A549 (cell line): Measurements from ENCODE around the gene CDH1. TPM values are rescaled to one million over a fixed set of nuclear protein-coding genes. Genes with fewer than 3 reads are reported as not detected.

Experiments used
- ATAC-seq, 2 experiments: fragments of 200-7000 bp in 1 of 2; fragments of >200 bp in 1 of 2; cut with Nextera tagmentation in 1 of 2; cut with Tn5 transposase in 1 of 2; 3 replicates each; pipeline versions ENCODE4 v1.8.0 to v1.9.1; 2018 to 2020; ENCODE audit warnings: mild to moderate bottlenecking in 1 of 2, moderate library complexity in 1 of 2
- CTCF ChIA-PET: fragments of 300-600 bp; sonication (Branson Sonifier 250); formaldehyde crosslinking; extraction: SDS; loops from one replicate; lab custom pipeline; 2021; ENCODE audit warnings: antibody characterized with exemption, inconsistent platforms; lab: Yijun Ruan, JAX
- POLR2A ChIA-PET: fragments of 350-600 bp; formaldehyde crosslinking; extraction: SDS; loops from one replicate; lab custom pipeline; 2021; ENCODE audit warnings: antibody characterized with exemption, inconsistent platforms; lab: Yijun Ruan, JAX
- DNase-seq, 2 experiments: peaks; one replicate each; pipeline versions ENCODE4 v3.0.0 to v3.0.0-alpha.2; 2011 to 2016; ENCODE audit warnings: low read depth in 1 of 2, low spot score in 1 of 2
- FAIRE-seq: peaks from 2 replicates; lab custom pipeline; 2011; peaks lifted over from hg19 to GRCh38; lab: Jason Lieb, UNC
- H3K27ac ChIP-seq, 2 experiments: fragments of >200 bp; sonication (Bioruptor Twin); formaldehyde crosslinking; 3 replicates each; pipeline ENCODE4 v1.5.1; 2016 to 2017
- H3K4me1 ChIP-seq: fragments of >200 bp; sonication (Bioruptor Twin); formaldehyde crosslinking; 3 replicates; pipeline ENCODE4 v1.6.1; 2016
- H3K4me2 ChIP-seq: fragments of >200 bp; sonication (Bioruptor Twin); formaldehyde crosslinking; 3 replicates; pipeline ENCODE4 v1.6.1; 2016
- H3K4me3 ChIP-seq: fragments of >200 bp; sonication (Bioruptor Twin); formaldehyde crosslinking; 3 replicates; pipeline ENCODE4 v1.5.1; 2016
- H3K9me3 ChIP-seq: fragments of >200 bp; sonication (Bioruptor Twin); formaldehyde crosslinking; 3 replicates; pipeline ENCODE4 v1.6.1; 2016
- BCL3 ChIP-seq: fragments of >200 bp; sonication (Bioruptor Twin); formaldehyde crosslinking; IDR thresholded peaks from 3 replicates; pipeline ENCODE4 v1.6.1; 2016
- CBX2 ChIP-seq: fragments of 200-600 bp; sonication (generic); IDR thresholded peaks from 2 replicates; pipeline ENCODE4 v1.6.1; 2016; ENCODE audit warnings: low read depth, mild to moderate bottlenecking, borderline replicate concordance
- CHD2 ChIP-seq: fragments of 150-350 bp; IDR thresholded peaks from 2 replicates; pipeline ENCODE4 v1.6.1; 2014; ENCODE audit warnings: low read length; ENCODE audit not compliant: partially characterized antibody
- CTCF ChIP-seq: fragments of >200 bp; sonication (Bioruptor Twin); formaldehyde crosslinking; IDR thresholded peaks from 3 replicates; pipeline ENCODE4 v1.5.1; 2016
- E2F6 ChIP-seq: IDR thresholded peaks from 2 replicates; pipeline ENCODE4 v1.6.1; 2012; ENCODE audit warnings: low read depth, borderline replicate concordance
- EHMT2 ChIP-seq: fragments of 200-600 bp; sonication (generic); IDR thresholded peaks from 2 replicates; pipeline ENCODE4 v1.6.1; 2016; ENCODE audit warnings: antibody characterized with exemption, low read depth, mild to moderate bottlenecking, moderate library complexity
- ELK1 ChIP-seq: fragments of 150-350 bp; IDR thresholded peaks from 2 replicates; pipeline ENCODE4 v1.6.1; 2014; ENCODE audit warnings: low read depth, mild to moderate bottlenecking, low read length
- EP300 ChIP-seq, 2 experiments: fragments of >200 bp; sonication (Bioruptor Twin); formaldehyde crosslinking; IDR thresholded peaks; 2 replicates in 1 of 2; 3 replicates in 1 of 2; pipeline ENCODE4 v1.6.1; 2016 to 2017
- HES2 ChIP-seq: fragments of >200 bp; sonication (Bioruptor Twin); formaldehyde crosslinking; IDR thresholded peaks from 2 replicates; pipeline ENCODE4 v1.6.1; 2016
- HEYL ChIP-seq: fragments of 250-450 bp; sonication (Bioruptor Pico); IDR thresholded peaks from 2 replicates; pipeline ENCODE4 v1.8.0; 2021; ENCODE audit warnings: mild to moderate bottlenecking, moderate library complexity
- HMGXB4 ChIP-seq: fragments of 250-450 bp; sonication (Bioruptor Pico); IDR thresholded peaks from 2 replicates; pipeline ENCODE4 v1.5.0; 2021; ENCODE audit warnings: mild to moderate bottlenecking, moderate library complexity, borderline replicate concordance
- HOXB13 ChIP-seq: fragments of 250-450 bp; sonication (Bioruptor Pico); IDR thresholded peaks from 2 replicates; pipeline ENCODE4 v1.5.0; 2020; ENCODE audit warnings: low read depth, mild to moderate bottlenecking, moderate library complexity
- JUN ChIP-seq, 2 experiments: fragments of >200 bp; sonication (Bioruptor Twin); formaldehyde crosslinking; IDR thresholded peaks; 2 replicates in 1 of 2; 3 replicates in 1 of 2; pipeline ENCODE4 v1.6.1; 2016 to 2017
- KDM5A ChIP-seq: fragments of 200-600 bp; sonication (generic); IDR thresholded peaks from 2 replicates; pipeline ENCODE4 v1.6.1; 2016; ENCODE audit warnings: antibody characterized with exemption, mild to moderate bottlenecking
- NFE2L2 ChIP-seq: fragments of 150-350 bp; conservative IDR thresholded peaks from 2 replicates; pipeline ENCODE4 v1.6.1; 2014; ENCODE audit warnings: low read length
- NPAS2 ChIP-seq: fragments of 250-450 bp; sonication (Bioruptor Pico); IDR thresholded peaks from 2 replicates; pipeline ENCODE4 v1.8.0; 2022; ENCODE audit warnings: mild to moderate bottlenecking, moderate library complexity, borderline replicate concordance
- PHF8 ChIP-seq: fragments of 200-600 bp; sonication (generic); IDR thresholded peaks from 2 replicates; pipeline ENCODE4 v1.6.1; 2016; ENCODE audit warnings: low read depth, mild to moderate bottlenecking, antibody characterized with exemption, moderate library complexity, borderline replicate concordance
- POLR2AphosphoS2 ChIP-seq: conservative IDR thresholded peaks from 2 replicates; pipeline ENCODE4 v1.6.1; 2012; ENCODE audit warnings: low read length, improper control_type of control experiment, inconsistent platforms
- SMC3 ChIP-seq: fragments of >200 bp; sonication (Bioruptor Twin); formaldehyde crosslinking; IDR thresholded peaks from 3 replicates; pipeline ENCODE4 v1.6.1; 2018; ENCODE audit warnings: inconsistent platforms
- SREBF2 ChIP-seq: fragments of 450-650 bp; IDR thresholded peaks from 2 replicates; pipeline ENCODE4 v1.6.1; 2014; ENCODE audit warnings: mild to moderate bottlenecking, moderate library complexity
- TP53 ChIP-seq: fragments of 250-450 bp; sonication (Bioruptor Pico); IDR thresholded peaks from 2 replicates; pipeline ENCODE4 v1.5.0; 2021; ENCODE audit warnings: mild to moderate bottlenecking, moderate library complexity
- USF2 ChIP-seq: fragments of 450-650 bp; IDR thresholded peaks from 2 replicates; pipeline ENCODE4 v1.6.1; 2014; ENCODE audit warnings: antibody characterized with exemption
- ZC3H11A ChIP-seq: fragments of 450-650 bp; IDR thresholded peaks from 2 replicates; pipeline ENCODE4 v1.6.1; 2014; ENCODE audit warnings: antibody characterized with exemption, mild to moderate bottlenecking
- ZSCAN20 ChIP-seq: fragments of 250-450 bp; sonication (Bioruptor Pico); IDR thresholded peaks from 2 replicates; pipeline ENCODE4 v1.8.0; 2022; ENCODE audit warnings: mild to moderate bottlenecking, moderate library complexity
- WGBS: methylation state at CpG from one replicate; pipeline ENCODE4 v1.1.6; 2017; ENCODE audit errors: missing lambda C conversion rate; 5-methylcytosine and 5-hydroxymethylcytosine counted together
- polyA plus RNA-seq, 4 experiments: library from polyadenylated mRNA; depleted of rRNA in 3 of 4; stranded (reverse); fragments of >200 nt; fragmentation: RNase III in 1 of 4; extraction: RNeasy Plus Mini Kit Qiagen cat#74134 plus additional on column Dnase treatment in 1 of 4; gene quantifications; 2 replicates in 3 of 4; 3 replicates in 1 of 4; pipeline ENCODE4 v1.2.3, GENCODE V29; 2011 to 2017

Gene CDH1
- polyA plus RNA-seq, 2 of the 4 experiments (the other 2 are of a cell fraction), result 6.0 to 24.5 TPM

GRCh38 chr16:68802190-68802589 is 65.1 kb downstream of the CDH1 start:
- ChIA-PET POLR2A (no interaction called here), CTCF (interaction anchor here (0.6 to 4.3 kb wide), 6 partner anchors 9 to 157 kb away, joined by 3 to 38 read pairs (median 11); no protein-coding TSS in a partner anchor)
- FAIRE-seq, result no peak
- 87% methylated on average over 7 of the region's 7 CpGs for WGBS
- no peak overlapping the region for H3K27ac ChIP-seq
- DNase-seq, result no peak
- H3K4me1 ChIP-seq, result peaks cover 10% of the 10 kb centered on the region; the same call in 2 of the 3 replicates
- ATAC-seq, result no peak
- H3K9me3 ChIP-seq, result no peaks in the 10 kb centered on the region
- H3K4me3 ChIP-seq, result no peak overlapping the region
- H3K4me2 ChIP-seq, result no peak overlapping the region
- TF ChIP-seq NFE2L2, result no peak
- TF ChIP-seq NPAS2, result no peak
- no peak for TF ChIP-seq CHD2
- TF ChIP-seq SMC3, result no peak
- no peak for TF ChIP-seq EP300 (IDR thresholded peaks at IDR 0.05)
- TF ChIP-seq POLR2AphosphoS2, result no peak
- no peak for TF ChIP-seq ZSCAN20 (CRISPR knock-in tag)
- TF ChIP-seq HES2, result no peak
- no peak for TF ChIP-seq JUN (IDR thresholded peaks at IDR 0.05)
- no peak for TF ChIP-seq CBX2
- no peak for TF ChIP-seq PHF8
- no peak for TF ChIP-seq HEYL (CRISPR knock-in tag)
- TF ChIP-seq SREBF2, result no peak
- no peak for TF ChIP-seq ZC3H11A

- no peak for ATAC-seq
- ChIA-PET POLR2A (no interaction called here), CTCF (no interaction called here)
- no peaks in the 10 kb centered on the region for H3K9me3 ChIP-seq
- no peak for TF ChIP-seq USF2
- no peak for TF ChIP-seq E2F6
- TF ChIP-seq CTCF, result no peak
- TF ChIP-seq HOXB13 (CRISPR knock-in tag), result no peak
- TF ChIP-seq NPAS2, result no peak
- TF ChIP-seq EHMT2, result no peak
- no peak for TF ChIP-seq TP53 (CRISPR knock-in tag)
- H3K27ac ChIP-seq, result no peak overlapping the region
- WGBS, result 97% methylated on average over 2 of the region's 2 CpGs
- H3K4me2 ChIP-seq, result no peak overlapping the region
- H3K4me3 ChIP-seq, result no peak overlapping the region
- FAIRE-seq, result no peak
- H3K4me1 ChIP-seq, result no peaks in the 10 kb centered on the region
- no peak for DNase-seq
Observed at GRCh38 chr16:68806422-68806821, 69.3 kb downstream of the CDH1 start.

GRCh38 chr16:68806981-68807380 is 69.9 kb downstream of the CDH1 start:
- Histone ChIP-seq H3K27ac (no peak overlapping the region), H3K4me2 (no peak overlapping the region), H3K9me3 (no peaks in the 10 kb centered on the region), H3K4me3 (no peak overlapping the region), H3K4me1 (no peaks in the 10 kb centered on the region)
- FAIRE-seq, result no peak
- ATAC-seq, result no peak
- ChIA-PET CTCF (interaction anchor here (1.1 kb wide), 1 partner anchor 39 kb away, joined by 3 read pairs; no protein-coding TSS in a partner anchor), POLR2A (no interaction called here)
- 66% methylated on average over 1 of the region's 1 CpG for WGBS
- TF ChIP-seq KDM5A (no peak), NPAS2 (no peak), EHMT2 (no peak), ELK1 (no peak), HMGXB4 (CRISPR knock-in tag) (no peak), BCL3 (no peak)
- DNase-seq, result no peak
